Skeletal muscle satellite cell (primary cell): Measurements from ENCODE around the gene ZNF483. TPM values are rescaled to one million over a fixed set of nuclear protein-coding genes. Genes with fewer than 3 reads are reported as not detected.
"Not testable (repeated sequence)": the region's sequence is repeated elsewhere in the genome, so short reads cannot be mapped to it uniquely, and the experiment has no call there.

Source experiments
- H3K27me3 ChIP-seq: 2 replicates; pipeline ENCODE4 v1.7.0; 2013; ENCODE audit warnings: low read length; ENCODE audit not compliant: control insufficient read depth, insufficient read depth
- H3K36me3 ChIP-seq: 2 replicates; pipeline ENCODE4 v1.7.0; 2013; ENCODE audit warnings: mild to moderate bottlenecking, control low read depth, low read length; ENCODE audit not compliant: insufficient read depth
- H3K4me1 ChIP-seq: 2 replicates; pipeline ENCODE4 v1.7.0; 2013; ENCODE audit warnings: low read length; ENCODE audit not compliant: control insufficient read depth, insufficient read depth
- H3K4me2 ChIP-seq: 2 replicates; pipeline ENCODE4 v1.7.0; 2013; ENCODE audit warnings: mild to moderate bottlenecking, low read length
- H3K4me3 ChIP-seq: 2 replicates; pipeline ENCODE4 v1.7.0; 2013; ENCODE audit warnings: low read length
- H3K9ac ChIP-seq: 2 replicates; pipeline ENCODE4 v1.7.0; 2013; ENCODE audit warnings: mild to moderate bottlenecking, low read depth, low read length, moderate library complexity
- H3K9me3 ChIP-seq: replicated peaks from 2 replicates; pipeline ENCODE4 v1.7.0; 2013; ENCODE audit warnings: mild to moderate bottlenecking, control low read depth, low read length
- total RNA-seq: library from RNA; depleted of rRNA; stranded (reverse); fragments of >200 nt; gene quantifications from 2 replicates; pipeline ENCODE4 v1.2.3, GENCODE V29; 2012; rRNA removed

ZNF483 gene
- 0.66 and 0.76 TPM in 2 replicates for total RNA-seq

DNA sequence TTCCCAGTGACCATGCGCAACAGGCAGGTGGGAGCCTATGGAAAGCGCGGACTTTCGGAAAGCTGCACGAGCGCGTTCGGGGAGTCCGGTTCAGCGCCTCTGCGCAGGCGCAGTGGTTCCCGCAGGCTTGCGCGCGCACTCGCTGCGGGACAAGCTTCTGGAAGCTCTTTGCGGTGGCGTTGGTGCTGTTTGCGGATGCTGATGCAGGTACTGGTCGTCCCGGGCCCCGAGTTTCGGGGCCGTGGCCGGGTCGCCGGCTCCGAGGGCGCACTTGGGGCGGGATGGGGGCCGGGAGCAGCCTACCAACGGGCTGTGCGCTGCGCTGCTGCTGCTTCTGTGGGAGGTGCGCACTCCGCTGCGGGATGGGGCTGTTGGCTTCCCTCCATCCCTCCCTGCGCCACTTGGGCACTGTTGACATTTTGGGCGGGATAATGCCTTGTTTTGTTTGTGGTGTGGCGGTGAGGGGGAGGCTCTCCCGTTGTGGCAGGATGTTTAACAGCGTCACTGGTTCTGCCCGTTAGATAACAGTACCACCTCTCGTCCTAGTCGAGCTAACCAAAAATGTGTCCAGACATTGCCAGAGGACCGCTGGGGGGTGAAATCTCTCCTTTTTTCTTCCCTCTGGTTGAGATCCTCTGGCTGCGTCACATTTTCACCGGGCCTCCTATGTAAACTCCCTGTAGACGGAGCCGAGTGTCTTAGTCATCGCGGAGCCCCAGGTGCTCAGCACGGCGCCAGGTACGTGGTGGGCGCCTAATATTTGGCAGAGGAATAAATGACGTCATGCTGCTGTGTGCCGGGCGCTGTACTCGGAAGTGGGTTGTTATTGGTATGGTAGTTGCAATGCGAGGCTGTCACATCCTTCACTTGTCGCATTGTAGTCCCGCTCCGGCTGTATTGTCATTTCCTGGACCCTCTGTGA lies at the start of gene ZNF483:
Gene ZNF483, plus strand, starts transcription at position 124 of the 922 bp plus-strand sequence. CDS start 2,217 bp downstream, outside the sequence.
- Histone ChIP-seq H3K36me3 (no peaks in the 10 kb centered on the region), H3K4me3 (peak within 1 kb of the TSS; percentile 80), H3K4me2 (peak within 1 kb of the TSS; percentile 83), H3K9ac (peak within 1 kb of the TSS; percentile 69), H3K9me3 (no peaks in the 10 kb centered on the region), H3K4me1 (peaks cover 9% of the 10 kb centered on the region), H3K27me3 (no peaks in the 10 kb centered on the region)

DNA sequence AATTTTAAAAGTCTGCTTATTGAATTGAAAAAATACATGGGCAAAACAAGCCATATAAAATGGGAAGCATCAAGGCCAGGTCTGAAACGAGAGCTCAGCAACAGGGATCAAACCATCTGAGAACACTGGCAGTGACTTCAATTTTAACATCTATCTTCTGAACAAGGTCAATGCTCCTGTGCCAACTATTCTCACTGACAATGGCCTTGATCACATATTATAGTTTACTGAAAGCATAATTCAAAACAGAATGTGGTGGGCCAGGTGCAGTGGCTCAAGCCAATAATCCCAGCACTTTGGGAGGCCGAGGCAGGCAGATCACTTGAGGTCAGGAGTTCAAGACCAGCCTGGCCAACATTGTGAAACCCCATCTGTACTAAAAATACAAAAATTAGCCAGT lies 49.8 kb upstream of the ZNF483 start:
- Histone ChIP-seq H3K4me2 (no peak overlapping the region), H3K9me3 (no peaks in the 10 kb centered on the region), H3K9ac (no peak overlapping the region), H3K27me3 (no peaks in the 10 kb centered on the region), H3K4me1 (no peaks in the 10 kb centered on the region), H3K4me3 (no peak overlapping the region), H3K36me3 (no peaks in the 10 kb centered on the region)

DNA sequence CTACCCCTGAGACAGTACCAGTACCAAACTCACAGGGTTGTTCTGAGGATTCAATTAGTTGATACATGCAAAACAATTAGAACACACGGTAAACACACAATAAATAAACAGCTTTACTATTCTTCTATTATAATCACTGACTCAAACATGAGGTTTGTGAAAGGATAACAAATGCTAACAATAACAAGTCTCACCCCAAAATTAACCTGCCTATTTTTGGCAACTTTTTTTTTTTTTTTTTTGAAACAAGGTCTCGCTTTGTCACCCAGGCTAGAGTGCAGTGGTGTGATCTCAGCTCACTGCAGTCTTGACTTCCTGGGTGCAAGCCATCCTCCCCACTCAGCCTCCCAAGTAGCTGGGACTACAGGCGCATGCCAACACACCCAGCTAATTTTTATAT lies 47.3 kb upstream of the ZNF483 start:
- no peaks in the 10 kb centered on the region for H3K36me3 ChIP-seq
- no peaks in the 10 kb centered on the region for H3K27me3 ChIP-seq
- H3K9me3 ChIP-seq: no peaks in the 10 kb centered on the region
- no peak overlapping the region for H3K9ac ChIP-seq
- H3K4me1 ChIP-seq: peaks cover 11% of the 10 kb centered on the region
- H3K4me2 ChIP-seq: no peak overlapping the region
- H3K4me3 ChIP-seq: no peak overlapping the region

DNA sequence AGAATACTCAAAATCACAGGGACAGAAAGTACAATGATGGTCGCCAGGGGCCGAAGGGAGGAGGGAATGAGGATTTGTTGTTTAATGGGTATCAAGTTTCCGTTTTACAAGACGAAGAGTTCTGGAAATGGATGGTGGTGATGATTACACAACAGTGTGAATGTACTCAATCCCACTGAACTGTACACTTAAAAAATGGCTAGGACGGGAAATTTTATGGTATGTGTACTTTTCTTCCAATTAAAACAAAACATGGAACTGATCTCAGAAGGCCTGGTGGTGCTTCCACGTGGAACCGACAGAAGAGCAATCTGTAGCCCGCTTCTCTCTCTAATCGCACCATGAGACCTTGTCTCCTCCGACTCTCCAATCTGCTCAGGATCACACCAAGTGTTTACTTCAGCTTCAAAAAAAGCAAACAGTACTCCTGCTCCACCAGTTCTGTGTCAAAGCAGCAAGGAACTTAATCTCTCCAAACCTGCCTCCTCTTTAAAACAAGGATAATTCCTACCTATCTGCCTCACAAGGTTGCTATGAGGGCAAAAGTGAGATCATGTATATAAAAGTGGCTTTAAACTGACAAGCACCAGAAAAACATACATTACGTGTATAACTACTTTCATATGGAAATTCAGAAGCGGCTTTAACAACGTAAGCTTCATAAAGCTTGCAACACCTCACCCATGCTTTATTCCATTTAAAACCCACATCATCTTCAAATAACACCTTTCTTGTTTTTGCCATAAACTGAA lies 42.9 kb upstream of the ZNF483 start:
- H3K4me3 ChIP-seq: peak overlapping the region; percentile 92
- no peaks in the 10 kb centered on the region for H3K27me3 ChIP-seq
- peak overlapping the region; percentile 96 for H3K9ac ChIP-seq
- no peaks in the 10 kb centered on the region for H3K36me3 ChIP-seq
- no peaks in the 10 kb centered on the region for H3K9me3 ChIP-seq
- H3K4me2 ChIP-seq: peak overlapping the region; percentile 85
- H3K4me1 ChIP-seq: peaks cover 11% of the 10 kb centered on the region

DNA sequence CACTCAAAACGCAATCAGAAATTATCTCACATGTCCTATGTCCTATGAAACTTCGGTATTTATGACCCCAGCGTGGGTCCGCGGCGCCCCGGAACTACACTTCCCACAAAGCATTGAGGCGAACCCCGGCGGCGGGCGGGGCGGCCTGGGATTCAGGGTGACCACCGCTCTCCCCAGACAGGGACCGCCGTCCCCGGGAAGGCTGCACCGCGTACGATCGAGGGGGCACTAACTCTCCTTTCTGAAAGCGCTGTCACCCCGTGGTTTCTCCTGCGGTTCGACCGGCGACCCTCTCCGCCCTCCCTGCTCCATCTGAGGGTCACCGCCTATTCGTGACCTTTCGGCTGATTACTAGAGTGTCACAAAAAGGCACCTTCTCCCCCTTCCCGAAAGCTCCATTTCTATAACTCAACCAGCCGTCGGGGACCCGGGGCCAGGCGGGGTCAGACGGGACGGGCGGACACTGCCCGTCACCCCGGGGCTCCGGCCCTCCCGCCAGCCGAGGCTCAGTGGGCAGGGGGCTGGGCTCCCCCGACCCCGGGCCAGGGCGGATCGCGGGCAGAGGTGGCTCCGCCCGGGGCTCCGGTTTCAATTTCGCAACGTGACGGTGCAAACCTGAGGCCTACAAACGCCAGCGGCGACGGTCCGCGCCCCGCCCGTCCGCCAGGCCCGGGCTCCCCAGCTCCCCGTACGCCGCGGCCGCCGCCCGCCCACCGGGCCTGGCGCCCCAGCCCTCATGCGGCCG lies 42.1 kb upstream of the ZNF483 start:
- no peaks in the 10 kb centered on the region for H3K27me3 ChIP-seq
- H3K9ac ChIP-seq: peak overlapping the region; percentile 96
- peak overlapping the region; percentile 85 for H3K4me2 ChIP-seq

DNA sequence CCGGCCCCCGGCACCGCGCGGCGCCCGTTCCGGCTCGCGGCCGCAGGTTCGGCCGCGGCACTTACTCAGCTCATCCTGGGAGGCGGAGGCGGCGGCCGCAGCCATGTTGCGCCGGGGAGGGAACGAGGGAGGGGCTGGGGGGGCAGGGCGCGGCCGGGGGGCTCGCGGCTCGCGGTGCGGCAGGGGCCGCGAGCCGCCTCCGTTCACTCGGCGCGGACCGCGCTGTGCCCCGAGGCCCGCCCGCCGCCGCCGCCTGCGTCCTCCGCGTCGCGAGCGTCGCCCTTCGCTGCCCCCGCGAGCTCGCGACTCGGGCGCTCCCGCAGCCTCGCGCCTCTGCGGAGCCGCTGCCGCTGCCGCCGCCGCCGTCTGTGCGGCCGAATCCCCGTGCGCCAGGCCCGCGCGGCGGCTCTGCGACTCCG lies 41.5 kb upstream of the ZNF483 start:
- H3K9me3 ChIP-seq: no peaks in the 10 kb centered on the region
- H3K36me3 ChIP-seq: no peaks in the 10 kb centered on the region
- peak overlapping the region; percentile 92 for H3K4me3 ChIP-seq
- H3K4me1 ChIP-seq: peaks cover 11% of the 10 kb centered on the region
- peak overlapping the region; percentile 85 for H3K4me2 ChIP-seq
- H3K9ac ChIP-seq: peak overlapping the region; percentile 96
- no peaks in the 10 kb centered on the region for H3K27me3 ChIP-seq

More for the DNA sequence above, 42.1 kb upstream of the ZNF483 start:
- Histone ChIP-seq H3K4me3 (peak overlapping the region; percentile 92), H3K4me1 (peaks cover 11% of the 10 kb centered on the region), H3K9me3 (no peaks in the 10 kb centered on the region), H3K36me3 (no peaks in the 10 kb centered on the region)

DNA sequence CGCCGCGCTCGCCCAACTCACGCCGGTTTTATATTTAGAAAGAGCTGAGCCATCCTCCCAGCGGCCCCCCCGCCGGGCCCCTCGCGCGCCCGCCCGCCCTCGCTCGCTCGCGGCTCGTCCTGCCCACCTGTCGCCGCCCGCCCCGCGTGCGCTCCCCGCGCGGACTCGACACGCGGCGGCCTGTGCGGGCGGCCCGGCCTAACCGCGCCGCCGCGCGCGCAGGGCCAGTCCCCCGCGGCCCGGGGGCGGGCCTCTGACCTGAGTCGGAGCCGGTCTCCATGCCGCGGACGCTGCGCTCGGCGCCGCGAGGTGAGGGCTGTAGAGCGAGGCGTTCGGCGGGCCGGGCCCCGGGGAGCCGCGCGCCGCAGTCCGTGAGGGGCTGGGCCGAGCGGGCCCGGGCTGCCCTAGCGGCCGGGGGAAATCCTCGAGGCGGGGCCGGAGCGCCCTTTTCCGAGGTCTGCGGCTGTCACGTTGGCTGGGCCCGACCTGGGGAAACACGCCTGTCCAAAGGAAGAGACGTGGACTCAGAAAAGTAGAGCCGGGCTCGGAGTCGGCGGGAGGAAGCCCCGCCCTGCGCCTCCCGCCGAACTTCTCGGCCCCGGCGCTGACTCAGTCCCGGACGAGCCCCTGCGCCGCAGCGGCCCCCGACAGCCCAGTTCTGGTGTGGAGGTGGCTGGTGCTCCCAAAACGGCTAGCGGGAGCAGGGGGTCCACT lies 41.0 kb upstream of the ZNF483 start, which contains the start of gene ECPAS:
Gene ECPAS, minus strand, starts transcription at position 526 of the 714 bp plus-strand sequence. CDS start 11,465 bp downstream, outside the sequence.
- Histone ChIP-seq H3K4me3 (peak within 1 kb of the TSS; percentile 92), H3K36me3 (no peaks in the 10 kb centered on the region), H3K9me3 (no peaks in the 10 kb centered on the region), H3K9ac (peak within 1 kb of the TSS; percentile 96), H3K27me3 (no peaks in the 10 kb centered on the region), H3K4me2 (peak within 1 kb of the TSS; percentile 85), H3K4me1 (peaks cover 11% of the 10 kb centered on the region)

DNA sequence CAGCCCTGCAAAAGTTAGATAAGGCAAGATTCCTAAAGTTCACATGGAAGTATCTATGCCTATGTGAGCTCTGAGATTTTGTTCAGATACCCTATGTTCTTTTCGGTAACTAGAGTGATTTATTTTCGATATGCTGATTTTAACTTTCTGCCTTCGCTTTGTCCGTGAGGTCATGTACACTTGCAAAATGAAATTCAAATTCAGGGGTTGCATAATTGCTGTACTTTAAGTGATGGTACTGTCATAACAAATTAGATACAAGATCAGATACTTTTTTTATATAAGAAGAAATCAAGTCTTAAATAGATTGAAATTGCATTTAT lies 40.4 kb upstream of the ZNF483 start:
- peak overlapping the region; percentile 96 for H3K9ac ChIP-seq

DNA sequence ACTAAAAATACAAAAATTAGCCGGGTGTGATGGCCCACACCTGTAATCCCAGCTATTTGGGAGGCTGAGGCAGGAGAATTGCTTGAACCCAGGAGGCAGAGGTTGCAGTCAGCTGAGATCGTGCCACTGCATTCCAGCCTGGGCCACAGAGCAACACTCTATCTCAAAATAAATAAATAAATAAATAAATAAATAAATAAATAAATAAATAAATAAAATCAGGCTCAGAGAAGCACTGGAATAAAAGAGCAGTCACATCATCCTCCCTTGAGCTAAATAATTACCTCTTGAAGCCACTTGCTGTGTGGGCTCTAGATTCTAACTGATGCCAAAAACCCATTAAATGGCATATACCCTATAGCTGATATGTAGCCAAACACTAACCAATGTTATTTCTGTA lies 27.8 kb upstream of the ZNF483 start:
- not testable (repeated sequence) for H3K4me2 ChIP-seq, H3K4me1 ChIP-seq, H3K9ac ChIP-seq, H3K36me3 ChIP-seq, H3K4me3 ChIP-seq, H3K9me3 ChIP-seq
- H3K27me3 ChIP-seq: peaks cover 10% of the 10 kb centered on the region

More for the DNA sequence above, 40.4 kb upstream of the ZNF483 start:
- H3K4me3 ChIP-seq: peak overlapping the region; percentile 92
- H3K4me2 ChIP-seq: peak overlapping the region; percentile 85
- H3K9me3 ChIP-seq: no peaks in the 10 kb centered on the region
- H3K36me3 ChIP-seq: no peaks in the 10 kb centered on the region
- H3K4me1 ChIP-seq: peaks cover 11% of the 10 kb centered on the region
- H3K27me3 ChIP-seq: no peaks in the 10 kb centered on the region

DNA sequence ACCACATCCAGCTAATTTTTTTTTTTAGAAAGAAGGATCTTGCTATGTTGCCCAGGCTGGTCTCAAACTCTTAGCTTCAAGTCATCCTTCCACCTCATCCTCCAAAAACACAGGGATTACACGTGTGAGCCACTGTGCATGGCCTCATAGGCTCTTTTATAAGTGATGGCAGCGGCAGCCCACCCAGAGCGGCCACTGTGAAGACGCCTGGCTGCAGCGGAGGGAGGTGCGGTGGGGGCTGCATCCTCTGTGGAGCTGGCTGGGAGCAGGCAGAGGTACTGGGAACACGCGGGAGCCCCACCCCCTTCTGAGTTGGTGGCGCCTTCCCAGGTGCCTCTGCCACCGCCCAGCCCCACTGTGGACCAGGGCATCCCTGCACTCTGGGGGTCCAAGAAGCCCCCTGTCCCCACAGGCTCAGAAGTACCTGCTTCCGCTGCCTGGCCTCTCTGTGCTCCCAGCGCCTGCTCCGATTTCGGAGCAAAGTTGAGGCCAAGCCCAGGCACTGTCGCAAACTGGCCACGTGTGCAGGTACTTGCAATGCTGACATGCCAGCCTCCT lies 23.9 kb upstream of the ZNF483 start:
- no peaks in the 10 kb centered on the region for H3K4me1 ChIP-seq

More for the DNA sequence above, 23.9 kb upstream of the ZNF483 start:
- H3K9ac ChIP-seq: no peak overlapping the region
- no peaks in the 10 kb centered on the region for H3K9me3 ChIP-seq
- no peak overlapping the region for H3K4me3 ChIP-seq
- H3K27me3 ChIP-seq: peaks cover 9% of the 10 kb centered on the region
- H3K36me3 ChIP-seq: no peaks in the 10 kb centered on the region
- no peak overlapping the region for H3K4me2 ChIP-seq
